ENCODE results near the gene PDE5A. TPM values are rescaled to one million over a fixed set of nuclear protein-coding genes. Genes with fewer than 3 reads are reported as not detected.

The PDE5A gene
- total RNA-seq, 1 donor from 2014 or later: 8.3 TPM

- no peak for DNase-seq (ENCODE audit: low spot score)
Observed at GRCh38 chr4:119525005-119525749, 103.4 kb downstream of the PDE5A start.

GRCh38 chr4:119523399-119523798, 105.2 kb downstream of the PDE5A start:
- DNase-seq (ENCODE audit: low spot score): no peak

GRCh38 chr4:119521268-119521667, 107.3 kb downstream of the PDE5A start:
- DNase-seq (ENCODE audit: low spot score): no peak

- DNase-seq (ENCODE audit: low spot score): no peak
Observed at GRCh38 chr4:119518915-119519410, 109.6 kb downstream of the PDE5A start.

GRCh38 chr4:119518230-119518892, 110.2 kb downstream of the PDE5A start:
- no peak for DNase-seq (ENCODE audit: low spot score)

- no peak for DNase-seq (ENCODE audit: low spot score)
Observed at GRCh38 chr4:119517361-119518229, 111.0 kb downstream of the PDE5A start.

GRCh38 chr4:119512398-119512797, 116.2 kb downstream of the PDE5A start:
- no peak for DNase-seq (ENCODE audit: low spot score)

- no peak for DNase-seq (ENCODE audit: low spot score)
Observed at GRCh38 chr4:119510395-119511149, 118.0 kb downstream of the PDE5A start.

GRCh38 chr4:119508281-119508680, 120.3 kb downstream of the PDE5A start:
- DNase-seq (ENCODE audit: low spot score): no peak

GRCh38 chr4:119506806-119507205, 121.8 kb downstream of the PDE5A start:
- no peak for DNase-seq (ENCODE audit: low spot score)

GRCh38 chr4:119504616-119505015, 124.0 kb downstream of the PDE5A start:
- no peak for DNase-seq (ENCODE audit: low spot score)

- DNase-seq (ENCODE audit: low spot score): no peak
Observed at GRCh38 chr4:119501740-119502139, 126.9 kb downstream of the PDE5A start.

GRCh38 chr4:119498527-119498926, 130.1 kb downstream of the PDE5A start:
- no peak for DNase-seq (ENCODE audit: low spot score)

GRCh38 chr4:119493886-119494285, 134.7 kb downstream of the PDE5A start:
- DNase-seq (ENCODE audit: low spot score): no peak

- no peak for DNase-seq (ENCODE audit: low spot score)
Observed at GRCh38 chr4:119493419-119493818, 135.2 kb downstream of the PDE5A start.

GRCh38 chr4:119490335-119490734, 138.3 kb downstream of the PDE5A start:
- DNase-seq (ENCODE audit: low spot score): no peak

- DNase-seq (ENCODE audit: low spot score): no peak
Observed at GRCh38 chr4:119489305-119489704, 139.3 kb downstream of the PDE5A start.

- no peak for DNase-seq (ENCODE audit: low spot score)
Observed at GRCh38 chr4:119480331-119480730, 148.3 kb downstream of the PDE5A start.

GRCh38 chr4:119479835-119480234, 148.8 kb downstream of the PDE5A start:
- no peak for DNase-seq (ENCODE audit: low spot score)

GRCh38 chr4:119479180-119479808, 149.3 kb downstream of the PDE5A start:
- DNase-seq (ENCODE audit: low spot score): no peak
